Measurements from ENCODE around the gene LAMB2. TPM values are rescaled to one million over a fixed set of nuclear protein-coding genes. Genes with fewer than 3 reads are reported as not detected.
A peak's percentile ranks its signal among the peaks of the same experiment; 100 is the strongest.

The LAMB2 gene
- total and polyA plus RNA-seq, 2 of the 8 experiments (the other 6 are each of a cell fraction or from before 2014, with no cell fraction given), result 112 to 153 TPM

GRCh38 chr3:49135499-49135898, 2.6 kb upstream of the LAMB2 start:
- Histone ChIP-seq H2BK12ac (ENCODE audit: low read depth, low read length) (no peak overlapping the region), H3K9me3 (ENCODE audit: insufficient read depth in 2 of 2, low read depth in 1 of 2, low read length in 1 of 2) (no peaks in the 10 kb centered on the region), H3K4me1 (replicated peaks in 1 of 4; ENCODE audit: control insufficient read depth in 3 of 4, insufficient read depth in 4 of 4, low read length in 3 of 4) (peaks cover 0 to 8% (median 7%) of the 10 kb centered on the region in 4 experiments; a peak in 6 of 7 replicates), H4K8ac (ENCODE audit: extremely low read depth, insufficient read depth, low read length) (peak overlapping the region; percentile 83; the same call in 1 of the 2 replicates), H4K5ac (ENCODE audit: insufficient read length, low read depth, low read length) (no peak overlapping the region), H2BK120ac (replicated peaks; ENCODE audit: low read depth, low read length) (no peak overlapping the region), H4K91ac (replicated peaks; ENCODE audit: insufficient read length, low read length) (no peak overlapping the region), H3K18ac (ENCODE audit: extremely low read depth, low read length) (no peak overlapping the region), H3K27me3 (replicated peaks in 1 of 4; ENCODE audit: control insufficient read depth in 3 of 4, extremely low read depth in 1 of 4, insufficient read depth in 3 of 4, low read length in 3 of 4) (no peaks in the 10 kb centered on the region; a peak in 2 of 7 replicates), H2AK5ac (ENCODE audit: low read depth, low read length) (0 out of 2 replicates have a peak overlapping the region, but pooled peaks have one; percentile 49), H2BK15ac (ENCODE audit: low read length) (peak overlapping the region; percentile 46; the same call in 1 of the 2 replicates), H4K20me1 (replicated peaks in 1 of 2; ENCODE audit: control insufficient read depth in 1 of 2, insufficient read depth in 2 of 2, low read length in 2 of 2) (peaks cover 0 to 1% of the 10 kb centered on the region in 2 experiments), H2AFZ (ENCODE audit: low read length) (no peak overlapping the region), H3K4ac (replicated peaks; ENCODE audit: insufficient read length, low read depth, low read length) (no peak overlapping the region), H3K79me2 (ENCODE audit: control insufficient read depth in 1 of 2, insufficient read depth in 2 of 2, low read length in 2 of 2) (no peaks in the 10 kb centered on the region), H3K4me2 (ENCODE audit: insufficient read depth in 1 of 2, low read depth in 2 of 2, low read length in 2 of 2) (no peak overlapping the region), H3K23ac (ENCODE audit: insufficient read length) (no peak overlapping the region), H2BK20ac (ENCODE audit: low read length) (no peak overlapping the region), H2BK5ac (ENCODE audit: low read depth, low read length) (no peak overlapping the region), H3K79me1 (ENCODE audit: low read depth, low read length) (0 out of 2 replicates have a peak, but pooled peaks cover 4% of the 10 kb centered on the region), H3K56ac (replicated peaks; ENCODE audit: insufficient read length, low read depth, low read length) (no peak overlapping the region), H3K4me3 (ENCODE audit: extremely low read depth in 1 of 4, insufficient read depth in 2 of 4, low read depth in 3 of 4, low read length in 4 of 4) (no peak overlapping the region), H3K36me3 (ENCODE audit: control insufficient read depth in 2 of 4, insufficient read depth in 4 of 4, low read length in 3 of 4) (no peaks in the 10 kb centered on the region), H3K9ac (replicated peaks in 1 of 4; ENCODE audit: extremely low read depth in 1 of 4, low read depth in 3 of 4, low read length in 3 of 4) (no peak overlapping the region), H3K14ac (ENCODE audit: insufficient read length) (no peak overlapping the region), H3K27ac (ENCODE audit: low read depth, low read length) (no peak overlapping the region), H3K23me2 (ENCODE audit: low read depth, low read length) (peaks cover 12% of the 10 kb centered on the region)
- DNase-seq (ENCODE audit: low read depth in 1 of 2, low spot score in 2 of 2) (no peak), FAIRE-seq (no peak)
- ChIA-PET CTCF (ENCODE audit: partially characterized antibody) (interaction anchor here (1.1 to 5.5 kb wide), 3 partner anchors 14 to 28 kb away, joined by 4 to 43 read pairs (median 4); partner anchors contain the start of gene USP19), POLR2A (ENCODE audit: partially characterized antibody) (interaction anchor here (1.2 to 1.8 kb wide), 4 partner anchors 14 to 42 kb away, joined by 3 to 8 read pairs (median 4); partner anchors contain the start of gene USP19)
- WGBS, 2 experiments (ENCODE audit: extremely low coverage in 1 of 2, insufficient coverage in 1 of 2, insufficient read length in 1 of 2, insufficient replicate concordance in 2 of 2, low coverage in 1 of 2, low lambda C conversion rate in 2 of 2, missing lambda C conversion rate in 1 of 2), result 79% methylated on average over 4 of the region's 4 CpGs; no CpG with 5 or more reads in 1 of the 2 experiments
- TF ChIP-seq CREB1 (IDR thresholded peaks at IDR 0.05), result no peak
- no peak for TF ChIP-seq CHD1 (IDR thresholded peaks at IDR 0.05; ENCODE audit: low read depth, low read length)
- no peak for TF ChIP-seq ZNF274 (IDR thresholded peaks at IDR 0.05; ENCODE audit: borderline replicate concordance, extremely low read depth, low read length)
- no peak for TF ChIP-seq PHF8 (conservative IDR thresholded peaks at IDR 0.05; ENCODE audit: low read depth, low read length)
- TF ChIP-seq HDAC6 (IDR thresholded peaks at IDR 0.05; ENCODE audit: low read depth, low read length), result no peak
- no peak for TF ChIP-seq SIRT6 (IDR thresholded peaks at IDR 0.05; ENCODE audit: low read length)
- TF ChIP-seq POLR2A (IDR thresholded peaks at IDR 0.05; ENCODE audit: control extremely low read depth in 1 of 2, low read depth in 2 of 2, low read length in 2 of 2), result no peak
- TF ChIP-seq CBX5 (IDR thresholded peaks at IDR 0.05; ENCODE audit: low read depth, low read length), result no peak
- no peak for TF ChIP-seq CHD2 (IDR thresholded peaks at IDR 0.05; ENCODE audit: low read length)
- TF ChIP-seq CTBP2 (IDR thresholded peaks at IDR 0.05; ENCODE audit: borderline replicate concordance, insufficient read depth, insufficient read length, low read length), result no peak
- no peak for TF ChIP-seq GABPA (IDR thresholded peaks at IDR 0.05; ENCODE audit: borderline replicate concordance, insufficient read depth, low read length)
- no peak for TF ChIP-seq CTCF (IDR thresholded peaks at IDR 0.05; ENCODE audit: control extremely low read depth in 1 of 3, insufficient read depth in 1 of 3, low read depth in 1 of 3, low read length in 3 of 3)
